ENCODE data around the gene MADD.
"Not testable (repeated sequence)": the region's sequence is repeated elsewhere in the genome, so short reads cannot be mapped to it uniquely, and the experiment has no call there.

GRCh38 chr11:47334699-47335411 is 64.9 kb downstream of the MADD start:
- not testable (repeated sequence) for TF ChIP-seq EZH2phosphoT487 (IDR thresholded peaks at IDR 0.05; ENCODE audit: unreplicated experiment); CTCF (conservative IDR thresholded peaks at IDR 0.05; ENCODE audit: low read depth in 2 of 2); POLR2AphosphoS5 (IDR thresholded peaks at IDR 0.05; ENCODE audit: low read depth); EZH2 (IDR thresholded peaks at IDR 0.05; ENCODE audit: low read depth, unreplicated experiment); ZNF462 (CRISPR knock-in tag; IDR thresholded peaks at IDR 0.05); JUNB (IDR thresholded peaks at IDR 0.05; ENCODE audit: unreplicated experiment); REST (IDR thresholded peaks at IDR 0.05; ENCODE audit: unreplicated experiment); CREB1 (CRISPR knock-in tag; IDR thresholded peaks at IDR 0.05; ENCODE audit: low read depth); ZNF331 (CRISPR knock-in tag; IDR thresholded peaks at IDR 0.05; ENCODE audit: low read depth); ETS1 (IDR thresholded peaks at IDR 0.05); STAT1 (IDR thresholded peaks at IDR 0.05; ENCODE audit: unreplicated experiment); NANOG (IDR thresholded peaks at IDR 0.05; ENCODE audit: borderline replicate concordance)

All from GM23338 (cell line).